Activated naive CD4-positive, alpha-beta T cell treated with anti-CD3 and anti-CD28 coated beads for 36 hours (primary cell): ENCODE measurements around the gene ESR1. TPM values are rescaled to one million over a fixed set of nuclear protein-coding genes. Genes with fewer than 3 reads are reported as not detected.
A peak's percentile ranks its signal among the peaks of the same experiment; 100 is the strongest.

ENCODE experiments used
- CTCF ChIA-PET: fragments of 350-600 bp; sonication (Branson Sonifier 250); formaldehyde crosslinking; loops from one replicate; lab custom pipeline; 2021; ENCODE audit warnings: antibody characterized with exemption; lab: Charles Lee
- DNase-seq: peaks from one replicate; pipeline ENCODE4 v3.0.0-alpha.2; 2020
- H3K27ac Mint-ChIP-seq: one replicate; pipeline ENCODE4 v1.8.0; 2021; ENCODE audit warnings: mild to moderate bottlenecking, mixed read lengths
- H3K27me3 Mint-ChIP-seq: one replicate; pipeline ENCODE4 v1.8.0; 2021; ENCODE audit warnings: low read depth, mixed read lengths
- H3K36me3 Mint-ChIP-seq: one replicate; pipeline ENCODE4 v1.8.0; 2021; ENCODE audit warnings: low read depth, mixed read lengths
- H3K4me1 Mint-ChIP-seq: one replicate; pipeline ENCODE4 v1.8.0; 2021; ENCODE audit warnings: low read depth, mixed read lengths
- H3K4me3 Mint-ChIP-seq: one replicate; pipeline ENCODE4 v1.8.0; 2021; ENCODE audit warnings: mild to moderate bottlenecking, moderate library complexity, mixed read lengths
- H3K9me3 Mint-ChIP-seq: one replicate; pipeline ENCODE4 v1.8.0; 2021; ENCODE audit warnings: mixed read lengths
- intact Hi-C: fragments of 100-400 bp; cut with micrococcal nuclease; formaldehyde crosslinking; loops from one replicate; pipeline ENCODE4 v1.15.1; 2023
- total RNA-seq, 2 experiments: library from RNA; stranded (reverse); gene quantifications; one replicate each; pipeline ENCODE4 v1.2.3, GENCODE V29; 2021

The ESR1 gene
- total RNA-seq, 2 experiments from 2014 or later = 0.52 to 0.54 TPM

DNA sequence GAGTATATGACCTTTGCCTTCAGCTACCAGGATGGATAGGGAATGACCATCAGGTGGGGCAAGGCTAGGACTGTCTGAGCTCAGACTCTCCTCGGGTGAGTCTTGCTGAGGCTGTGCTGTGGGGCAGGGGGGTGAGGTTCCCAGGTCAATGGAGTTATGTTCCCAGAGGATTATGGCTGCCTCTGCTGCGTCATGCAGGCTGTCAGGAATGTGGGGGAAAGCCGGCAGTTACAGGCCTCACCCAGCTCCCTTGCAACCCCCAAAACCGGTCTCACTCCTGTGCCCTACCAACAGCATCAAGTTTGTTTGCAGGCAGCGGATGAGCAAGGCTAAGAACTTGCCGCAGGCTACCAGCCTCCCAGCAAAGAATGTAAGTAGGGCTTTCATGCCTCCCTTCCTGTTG, 93.5 kb downstream of the ESR1 start:
- intact Hi-C loops = no loop called here
- DNase-seq = no peak
- Mint-ChIP-seq H3K27ac (no peak overlapping the region), H3K4me1 (no peaks in the 10 kb centered on the region), H3K9me3 (peaks cover 13% of the 10 kb centered on the region), H3K27me3 (no peaks in the 10 kb centered on the region), H3K36me3 (peaks cover 7% of the 10 kb centered on the region), H3K4me3 (no peak overlapping the region)
- CTCF ChIA-PET = interaction anchor here (0.7 kb wide), 1 partner anchor 264 kb away, joined by 3 read pairs; no protein-coding TSS in a partner anchor

GRCh38 chr6:151904631-151905030, 97.1 kb downstream of the ESR1 start:
- Mint-ChIP-seq H3K4me1 (no peaks in the 10 kb centered on the region), H3K4me3 (no peak overlapping the region)

GRCh38 chr6:151905072-151905471, 97.6 kb downstream of the ESR1 start:
- peaks cover 3% of the 10 kb centered on the region for H3K36me3 Mint-ChIP-seq
- H3K4me3 Mint-ChIP-seq = no peak overlapping the region
- no peaks in the 10 kb centered on the region for H3K27me3 Mint-ChIP-seq
- H3K4me1 Mint-ChIP-seq = no peaks in the 10 kb centered on the region
- intact Hi-C loops = no loop called here
- peaks cover 3% of the 10 kb centered on the region for H3K9me3 Mint-ChIP-seq
- CTCF ChIA-PET = no interaction called here
- no peak overlapping the region for H3K27ac Mint-ChIP-seq
- DNase-seq = no peak

More at GRCh38 chr6:151904631-151905030, 97.1 kb downstream of the ESR1 start:
- H3K9me3 Mint-ChIP-seq = peaks cover 4% of the 10 kb centered on the region
- DNase-seq = no peak
- CTCF ChIA-PET = no interaction called here
- peaks cover 4% of the 10 kb centered on the region for H3K36me3 Mint-ChIP-seq
- intact Hi-C loops = no loop called here
- no peak overlapping the region for H3K27ac Mint-ChIP-seq
- no peaks in the 10 kb centered on the region for H3K27me3 Mint-ChIP-seq

DNA sequence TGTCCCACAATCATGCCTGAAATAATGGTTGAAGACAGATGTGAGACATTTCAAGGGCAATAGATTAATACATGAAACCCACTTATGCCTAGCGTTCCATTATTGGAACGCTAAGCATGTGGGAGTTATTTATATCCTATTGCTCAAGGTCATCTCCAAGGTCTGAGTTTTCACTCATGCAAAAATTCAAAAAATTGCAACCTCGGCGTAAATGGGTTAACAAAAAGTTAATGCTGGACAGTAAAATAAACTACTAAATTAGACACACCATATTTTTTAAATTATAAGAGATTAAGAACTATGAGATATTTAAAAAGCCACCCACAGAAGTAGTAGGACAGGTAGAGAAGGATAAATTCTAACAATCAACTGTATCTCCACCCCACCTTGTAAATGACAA, 98.4 kb downstream of the ESR1 start:
- no peak for DNase-seq
- H3K4me1 Mint-ChIP-seq = no peaks in the 10 kb centered on the region
- no peak overlapping the region for H3K4me3 Mint-ChIP-seq
- intact Hi-C loops = no loop called here
- no peaks in the 10 kb centered on the region for H3K36me3 Mint-ChIP-seq
- CTCF ChIA-PET = no interaction called here
- H3K9me3 Mint-ChIP-seq = no peaks in the 10 kb centered on the region
- H3K27ac Mint-ChIP-seq = no peak overlapping the region
- H3K27me3 Mint-ChIP-seq = no peaks in the 10 kb centered on the region

DNA sequence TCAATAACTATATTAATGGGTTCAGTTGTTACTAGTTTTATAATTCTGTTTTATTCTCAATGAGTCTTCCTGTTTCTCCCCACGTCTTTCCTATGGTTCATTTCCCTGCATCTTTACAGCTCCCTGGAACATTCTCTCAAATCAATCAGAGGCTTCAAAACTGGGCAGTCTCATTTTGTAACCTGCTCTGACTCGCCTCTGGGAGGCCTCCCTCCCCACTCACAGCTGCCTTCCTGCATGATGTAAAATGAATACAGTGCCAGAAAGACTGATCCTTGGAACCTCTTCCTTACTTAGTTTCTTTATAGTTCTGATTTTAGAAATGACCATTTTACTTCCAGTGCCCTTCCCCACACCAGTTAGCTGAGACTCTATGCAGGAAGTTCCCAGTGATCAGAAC, 103.9 kb downstream of the ESR1 start:
- H3K9me3 Mint-ChIP-seq = no peaks in the 10 kb centered on the region
- intact Hi-C loops = no loop called here
- no peak overlapping the region for H3K4me3 Mint-ChIP-seq
- no peaks in the 10 kb centered on the region for H3K4me1 Mint-ChIP-seq
- no peak overlapping the region for H3K27ac Mint-ChIP-seq
- no peaks in the 10 kb centered on the region for H3K36me3 Mint-ChIP-seq
- no peak for DNase-seq
- CTCF ChIA-PET = no interaction called here
- no peaks in the 10 kb centered on the region for H3K27me3 Mint-ChIP-seq

DNA sequence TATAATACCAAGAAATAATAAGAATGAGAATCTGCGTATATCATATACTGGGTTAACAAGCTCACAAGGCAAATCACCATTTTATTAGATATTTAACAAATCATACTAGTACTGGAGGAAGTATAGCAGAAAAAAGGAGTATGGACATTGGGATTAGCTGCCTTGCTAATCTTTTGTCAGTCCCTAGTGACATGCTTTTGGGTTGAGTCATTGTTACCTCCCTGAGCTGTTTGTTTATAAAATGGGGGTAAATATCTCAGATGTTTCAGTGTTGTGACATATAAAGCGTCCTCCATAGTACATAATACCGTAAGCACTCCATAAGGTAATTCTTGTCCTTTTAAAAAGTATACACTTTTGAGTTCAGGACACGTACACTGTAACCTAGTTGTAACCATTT, 107.0 kb downstream of the ESR1 start:
- H3K27ac Mint-ChIP-seq = no peak overlapping the region
- no peak for DNase-seq
- no peak overlapping the region for H3K4me3 Mint-ChIP-seq
- intact Hi-C loops = no loop called here
- H3K9me3 Mint-ChIP-seq = no peaks in the 10 kb centered on the region
- CTCF ChIA-PET = no interaction called here
- no peaks in the 10 kb centered on the region for H3K27me3 Mint-ChIP-seq
- H3K4me1 Mint-ChIP-seq = no peaks in the 10 kb centered on the region
- H3K36me3 Mint-ChIP-seq = no peaks in the 10 kb centered on the region

- no peaks in the 10 kb centered on the region for H3K4me1 Mint-ChIP-seq
- CTCF ChIA-PET = no interaction called here
These were observed 108.6 kb downstream of the ESR1 start for GRCh38 chr6:151916075-151916474.

GRCh38 chr6:151916680-151917164, 109.2 kb downstream of the ESR1 start:
- no peak overlapping the region for H3K27ac Mint-ChIP-seq
- no peak overlapping the region for H3K4me3 Mint-ChIP-seq
- no peaks in the 10 kb centered on the region for H3K36me3 Mint-ChIP-seq
- CTCF ChIA-PET = no interaction called here
- H3K4me1 Mint-ChIP-seq = no peaks in the 10 kb centered on the region
- DNase-seq = no peak
- H3K9me3 Mint-ChIP-seq = peaks cover 8% of the 10 kb centered on the region
- intact Hi-C loops = no loop called here
- H3K27me3 Mint-ChIP-seq = no peaks in the 10 kb centered on the region

More at GRCh38 chr6:151916075-151916474, 108.6 kb downstream of the ESR1 start:
- Mint-ChIP-seq H3K9me3 (peaks cover 3% of the 10 kb centered on the region), H3K36me3 (no peaks in the 10 kb centered on the region), H3K4me3 (no peak overlapping the region), H3K27ac (no peak overlapping the region), H3K27me3 (no peaks in the 10 kb centered on the region)
- DNase-seq = no peak
- intact Hi-C loops = no loop called here

DNA sequence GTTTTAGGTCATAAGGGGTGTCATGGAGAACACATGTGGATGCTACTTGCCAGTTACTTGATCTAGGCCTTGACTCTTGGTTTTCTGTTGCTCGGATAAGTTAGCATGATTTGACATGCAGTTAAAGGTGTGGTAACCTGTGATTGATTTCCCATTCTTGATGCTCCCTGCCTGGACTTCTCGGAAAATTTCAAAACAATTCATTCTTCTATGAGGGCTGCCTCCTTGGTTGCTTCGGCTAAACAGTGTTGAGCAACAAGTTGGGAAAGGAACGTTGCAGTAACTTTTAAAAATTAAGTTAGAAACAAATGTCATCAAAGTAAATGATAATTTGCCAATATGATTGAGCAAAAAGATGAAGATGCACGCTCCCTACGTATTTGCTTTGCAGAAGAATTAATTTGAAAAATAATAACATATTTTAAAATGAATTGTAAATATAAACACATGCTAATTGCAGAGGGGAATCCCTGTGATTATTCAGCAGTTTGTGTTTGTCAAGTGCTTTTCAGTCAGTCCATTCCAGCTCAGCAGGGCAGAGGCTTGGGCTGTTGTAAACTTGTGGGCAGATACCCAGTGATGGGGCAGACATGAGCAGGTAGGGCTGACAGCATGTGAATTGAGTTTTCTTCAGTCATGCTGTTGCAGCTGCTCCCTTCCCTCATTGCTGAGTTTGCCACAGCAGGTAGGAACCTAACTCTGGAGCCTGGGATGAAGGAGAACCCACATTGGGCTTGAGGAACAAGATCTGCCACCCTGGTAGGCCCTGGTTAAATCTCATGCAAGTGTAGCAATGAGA, 110.2 kb downstream of the ESR1 start:
- intact Hi-C loops = no loop called here
- no peaks in the 10 kb centered on the region for H3K27me3 Mint-ChIP-seq
- CTCF ChIA-PET = no interaction called here
- peaks cover 15% of the 10 kb centered on the region for H3K9me3 Mint-ChIP-seq
- no peak for DNase-seq
- H3K27ac Mint-ChIP-seq = no peak overlapping the region
- H3K4me3 Mint-ChIP-seq = no peak overlapping the region
- H3K4me1 Mint-ChIP-seq = no peaks in the 10 kb centered on the region
- H3K36me3 Mint-ChIP-seq = no peaks in the 10 kb centered on the region

- Mint-ChIP-seq H3K4me3 (no peak overlapping the region), H3K27me3 (no peaks in the 10 kb centered on the region)
These were observed 132.8 kb downstream of the ESR1 start for GRCh38 chr6:151940307-151940706.

GRCh38 chr6:151948002-151948743, 140.7 kb downstream of the ESR1 start:
- peaks cover 12% of the 10 kb centered on the region for H3K4me1 Mint-ChIP-seq
- CTCF ChIA-PET = no interaction called here
- no peaks in the 10 kb centered on the region for H3K27me3 Mint-ChIP-seq
- no peak overlapping the region for H3K4me3 Mint-ChIP-seq
- H3K27ac Mint-ChIP-seq = no peak overlapping the region
- peak; percentile 18 for DNase-seq
- intact Hi-C loops = no loop called here
- peaks cover 3% of the 10 kb centered on the region for H3K9me3 Mint-ChIP-seq
- H3K36me3 Mint-ChIP-seq = no peaks in the 10 kb centered on the region

More at GRCh38 chr6:151940307-151940706, 132.8 kb downstream of the ESR1 start:
- Mint-ChIP-seq H3K9me3 (no peaks in the 10 kb centered on the region), H3K36me3 (no peaks in the 10 kb centered on the region), H3K27ac (no peak overlapping the region), H3K4me1 (no peaks in the 10 kb centered on the region)
- DNase-seq = no peak
- CTCF ChIA-PET = no interaction called here
- intact Hi-C loops = no loop called here

DNA sequence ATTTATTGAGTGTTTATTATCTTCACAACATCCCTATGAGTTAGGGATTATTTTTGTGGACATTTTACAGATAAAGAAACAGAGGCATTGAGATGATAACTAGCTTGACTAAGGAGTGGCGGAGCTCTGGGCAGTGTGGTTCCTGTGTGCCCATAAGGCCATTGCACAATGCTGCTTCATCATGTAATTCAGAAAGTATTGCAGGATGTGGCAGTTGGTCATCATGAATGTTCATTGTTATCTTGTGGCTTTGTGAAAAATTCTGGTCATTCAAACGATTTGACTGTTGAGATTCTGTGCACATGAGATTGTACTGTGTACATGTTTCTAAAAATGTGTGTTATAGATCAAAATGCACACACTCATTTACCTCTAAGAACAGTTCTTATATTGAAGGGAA, 150.8 kb downstream of the ESR1 start:
- H3K36me3 Mint-ChIP-seq = no peaks in the 10 kb centered on the region
- no peak for DNase-seq
- no peak overlapping the region for H3K27ac Mint-ChIP-seq
- CTCF ChIA-PET = interaction anchor here (0.8 kb wide), 1 partner anchor 68 kb away, joined by 3 read pairs; no protein-coding TSS in a partner anchor
- H3K4me1 Mint-ChIP-seq = peaks cover 16% of the 10 kb centered on the region
- H3K4me3 Mint-ChIP-seq = no peak overlapping the region
- peaks cover 6% of the 10 kb centered on the region for H3K27me3 Mint-ChIP-seq
- H3K9me3 Mint-ChIP-seq = peaks cover 4% of the 10 kb centered on the region
- intact Hi-C loops = no loop called here
